Measurements from ENCODE around the gene CYP3A5.
"Not testable (repeated sequence)": the region's sequence is repeated elsewhere in the genome, so short reads cannot be mapped to it uniquely, and the experiment has no call there.

The CYP3A5 gene

GRCh38 chr7:99699946-99700345 lies 20.1 kb upstream of the CYP3A5 start:
- peak overlapping the region in 1 of 2 donors; percentile 29 for H3K9ac ChIP-seq (ENCODE audit: low read depth in 1 of 2, low read length in 2 of 2)
- peak overlapping the region; percentile 56 to 74 for H3K27ac ChIP-seq (ENCODE audit: low read depth in 2 of 2, low read length in 2 of 2)
- H3K36me3 ChIP-seq (ENCODE audit: control insufficient read depth in 2 of 2, insufficient read depth in 2 of 2, low read length in 2 of 2), result no peaks in the 10 kb centered on the region
- H3K4me3 ChIP-seq (ENCODE audit: low read length in 2 of 2), result no peak overlapping the region
- peaks cover 0 to 11% of the 10 kb centered on the region in 2 donors for H3K4me1 ChIP-seq (ENCODE audit: control insufficient read depth in 2 of 2, insufficient read depth in 2 of 2, low read length in 2 of 2)
- no peaks in the 10 kb centered on the region for H3K9me3 ChIP-seq (ENCODE audit: control insufficient read depth in 2 of 2, low read length in 2 of 2)
- H3K27me3 ChIP-seq (ENCODE audit: control insufficient read depth in 2 of 2, insufficient read depth in 2 of 2, low read length in 2 of 2), result no peaks in the 10 kb centered on the region

- not testable (repeated sequence) for H3K36me3 ChIP-seq (ENCODE audit: control insufficient read depth in 2 of 2, insufficient read depth in 2 of 2, low read length in 2 of 2); H3K27me3 ChIP-seq (ENCODE audit: control insufficient read depth in 2 of 2, insufficient read depth in 2 of 2, low read length in 2 of 2); H3K4me3 ChIP-seq (ENCODE audit: low read length in 2 of 2); H3K9me3 ChIP-seq (ENCODE audit: control insufficient read depth in 2 of 2, low read length in 2 of 2)
- H3K9ac ChIP-seq (ENCODE audit: low read depth in 1 of 2, low read length in 2 of 2), result peak overlapping the region in 1 of 2 donors; percentile 45
- H3K27ac ChIP-seq (ENCODE audit: low read depth in 2 of 2, low read length in 2 of 2), result peak overlapping the region; percentile 56 to 74
- peaks cover 0 to 15% of the 10 kb centered on the region in 2 donors for H3K4me1 ChIP-seq (ENCODE audit: control insufficient read depth in 2 of 2, insufficient read depth in 2 of 2, low read length in 2 of 2)
Measured at GRCh38 chr7:99698867-99699730, 19.3 kb upstream of the CYP3A5 start.

GRCh38 chr7:99694912-99695304 lies 15.1 kb upstream of the CYP3A5 start:
- H3K9me3 ChIP-seq (ENCODE audit: control insufficient read depth in 2 of 2, low read length in 2 of 2), result no peaks in the 10 kb centered on the region
- H3K36me3 ChIP-seq (ENCODE audit: control insufficient read depth in 2 of 2, insufficient read depth in 2 of 2, low read length in 2 of 2), result no peaks in the 10 kb centered on the region
- peaks cover 3 to 21% of the 10 kb centered on the region in 2 donors for H3K4me1 ChIP-seq (ENCODE audit: control insufficient read depth in 2 of 2, insufficient read depth in 2 of 2, low read length in 2 of 2)
- no peak overlapping the region for H3K4me3 ChIP-seq (ENCODE audit: low read length in 2 of 2)
- H3K27me3 ChIP-seq (ENCODE audit: control insufficient read depth in 2 of 2, insufficient read depth in 2 of 2, low read length in 2 of 2), result no peaks in the 10 kb centered on the region
- no peak overlapping the region for H3K9ac ChIP-seq (ENCODE audit: low read depth in 1 of 2, low read length in 2 of 2)
- no peak overlapping the region for H3K27ac ChIP-seq (ENCODE audit: low read depth in 2 of 2, low read length in 2 of 2)

- no peak overlapping the region for H3K27ac ChIP-seq (ENCODE audit: low read depth in 2 of 2, low read length in 2 of 2)
- no peaks in the 10 kb centered on the region for H3K27me3 ChIP-seq (ENCODE audit: control insufficient read depth in 2 of 2, insufficient read depth in 2 of 2, low read length in 2 of 2)
- H3K36me3 ChIP-seq (ENCODE audit: control insufficient read depth in 2 of 2, insufficient read depth in 2 of 2, low read length in 2 of 2), result no peaks in the 10 kb centered on the region
- no peak overlapping the region for H3K4me3 ChIP-seq (ENCODE audit: low read length in 2 of 2)
- H3K9ac ChIP-seq (ENCODE audit: low read depth in 1 of 2, low read length in 2 of 2), result no peak overlapping the region
- H3K9me3 ChIP-seq (ENCODE audit: control insufficient read depth in 2 of 2, low read length in 2 of 2), result no peaks in the 10 kb centered on the region
- peaks cover 3 to 16% of the 10 kb centered on the region in 2 donors for H3K4me1 ChIP-seq (ENCODE audit: control insufficient read depth in 2 of 2, insufficient read depth in 2 of 2, low read length in 2 of 2)
Measured at GRCh38 chr7:99694201-99694911, 14.6 kb upstream of the CYP3A5 start.

GRCh38 chr7:99693427-99694200 lies 13.8 kb upstream of the CYP3A5 start:
- Histone ChIP-seq H3K4me3 (ENCODE audit: low read length in 2 of 2) (no peak overlapping the region), H3K4me1 (ENCODE audit: control insufficient read depth in 2 of 2, insufficient read depth in 2 of 2, low read length in 2 of 2) (peaks cover 3 to 12% of the 10 kb centered on the region in 2 donors), H3K27me3 (ENCODE audit: control insufficient read depth in 2 of 2, insufficient read depth in 2 of 2, low read length in 2 of 2) (no peaks in the 10 kb centered on the region), H3K36me3 (ENCODE audit: control insufficient read depth in 2 of 2, insufficient read depth in 2 of 2, low read length in 2 of 2) (no peaks in the 10 kb centered on the region), H3K27ac (ENCODE audit: low read depth in 2 of 2, low read length in 2 of 2) (no peak overlapping the region), H3K9me3 (ENCODE audit: control insufficient read depth in 2 of 2, low read length in 2 of 2) (no peaks in the 10 kb centered on the region), H3K9ac (ENCODE audit: low read depth in 1 of 2, low read length in 2 of 2) (peak overlapping the region in 1 of 2 donors; percentile 1)

- Histone ChIP-seq H3K4me1 (ENCODE audit: control insufficient read depth in 2 of 2, insufficient read depth in 2 of 2, low read length in 2 of 2) (peaks cover 3 to 11% of the 10 kb centered on the region in 2 donors), H3K27ac (ENCODE audit: low read depth in 2 of 2, low read length in 2 of 2) (no peak overlapping the region), H3K36me3 (ENCODE audit: control insufficient read depth in 2 of 2, insufficient read depth in 2 of 2, low read length in 2 of 2) (no peaks in the 10 kb centered on the region), H3K27me3 (ENCODE audit: control insufficient read depth in 2 of 2, insufficient read depth in 2 of 2, low read length in 2 of 2) (no peaks in the 10 kb centered on the region), H3K9ac (ENCODE audit: low read depth in 1 of 2, low read length in 2 of 2) (no peak overlapping the region), H3K9me3 (ENCODE audit: control insufficient read depth in 2 of 2, low read length in 2 of 2) (no peaks in the 10 kb centered on the region), H3K4me3 (ENCODE audit: low read length in 2 of 2) (no peak overlapping the region)
Measured at GRCh38 chr7:99693100-99693426, 13.3 kb upstream of the CYP3A5 start.

- H3K27ac ChIP-seq (ENCODE audit: low read depth in 2 of 2, low read length in 2 of 2); H3K4me3 ChIP-seq (ENCODE audit: low read length in 2 of 2); H3K27me3 ChIP-seq (ENCODE audit: control insufficient read depth in 2 of 2, insufficient read depth in 2 of 2, low read length in 2 of 2); H3K36me3 ChIP-seq (ENCODE audit: control insufficient read depth in 2 of 2, insufficient read depth in 2 of 2, low read length in 2 of 2); H3K9ac ChIP-seq (ENCODE audit: low read depth in 1 of 2, low read length in 2 of 2); H3K9me3 ChIP-seq (ENCODE audit: control insufficient read depth in 2 of 2, low read length in 2 of 2): not testable (repeated sequence)
- peaks cover 3 to 11% of the 10 kb centered on the region in 2 donors for H3K4me1 ChIP-seq (ENCODE audit: control insufficient read depth in 2 of 2, insufficient read depth in 2 of 2, low read length in 2 of 2)
Measured at GRCh38 chr7:99692563-99692962, 12.8 kb upstream of the CYP3A5 start.

GRCh38 chr7:99691658-99692057 lies 11.9 kb upstream of the CYP3A5 start:
- peaks cover 3 to 11% of the 10 kb centered on the region in 2 donors for H3K4me1 ChIP-seq (ENCODE audit: control insufficient read depth in 2 of 2, insufficient read depth in 2 of 2, low read length in 2 of 2)
- not testable (repeated sequence) for H3K27me3 ChIP-seq (ENCODE audit: control insufficient read depth in 2 of 2, insufficient read depth in 2 of 2, low read length in 2 of 2); H3K9ac ChIP-seq (ENCODE audit: low read depth in 1 of 2, low read length in 2 of 2); H3K27ac ChIP-seq (ENCODE audit: low read depth in 2 of 2, low read length in 2 of 2); H3K4me3 ChIP-seq (ENCODE audit: low read length in 2 of 2); H3K9me3 ChIP-seq (ENCODE audit: control insufficient read depth in 2 of 2, low read length in 2 of 2); H3K36me3 ChIP-seq (ENCODE audit: control insufficient read depth in 2 of 2, insufficient read depth in 2 of 2, low read length in 2 of 2)

GRCh38 chr7:99690918-99691317 lies 11.1 kb upstream of the CYP3A5 start:
- not testable (repeated sequence) for H3K36me3 ChIP-seq (ENCODE audit: control insufficient read depth in 2 of 2, insufficient read depth in 2 of 2, low read length in 2 of 2); H3K27me3 ChIP-seq (ENCODE audit: control insufficient read depth in 2 of 2, insufficient read depth in 2 of 2, low read length in 2 of 2); H3K9ac ChIP-seq (ENCODE audit: low read depth in 1 of 2, low read length in 2 of 2); H3K27ac ChIP-seq (ENCODE audit: low read depth in 2 of 2, low read length in 2 of 2); H3K9me3 ChIP-seq (ENCODE audit: control insufficient read depth in 2 of 2, low read length in 2 of 2); H3K4me3 ChIP-seq (ENCODE audit: low read length in 2 of 2)
- H3K4me1 ChIP-seq (ENCODE audit: control insufficient read depth in 2 of 2, insufficient read depth in 2 of 2, low read length in 2 of 2), result peaks cover 3 to 11% of the 10 kb centered on the region in 2 donors

All from mucosa of rectum (tissue), 2 donors.